Keratinocyte (primary cell): ENCODE measurements around the gene ANKS6.

ENCODE experiments used
- CTCF ChIP-seq, 3 experiments: IDR thresholded peaks in 1 of 3; conservative IDR thresholded peaks in 1 of 3; optimal IDR thresholded peaks in 1 of 3; 2 replicates in 2 of 3; 3 replicates in 1 of 3; pipeline versions ENCODE3 to v1.5.1; 2011; ENCODE audit warnings: low read length in 3 of 3, mild to moderate bottlenecking in 3 of 3, moderate library complexity in 2 of 3, control low read depth in 1 of 3, inconsistent platforms in 1 of 3; ENCODE audit not compliant: insufficient read depth in 2 of 3; ENCODE audit errors: extremely low read depth in 1 of 3
- EZH2 ChIP-seq: IDR thresholded peaks from one replicate; pipeline ENCODE4 v1.6.1; 2012; ENCODE audit warnings: inconsistent platforms, mild to moderate bottlenecking, low read length, moderate library complexity

- TF ChIP-seq CTCF (optimal IDR thresholded peaks at IDR 0.05 in 1 of 3, IDR thresholded peaks at IDR 0.05 in 1 of 3, conservative IDR thresholded peaks at IDR 0.05 in 1 of 3; ENCODE audit: extremely low read depth in 1 of 3, insufficient read depth in 2 of 3, low read length in 3 of 3) (no peak), EZH2 (no peak)
Observed at GRCh38 chr9:98805506-98806272, 9.3 kb upstream of the ANKS6 start.
